Measurements from ENCODE around the gene CDH4.

Gene CDH4

DNA sequence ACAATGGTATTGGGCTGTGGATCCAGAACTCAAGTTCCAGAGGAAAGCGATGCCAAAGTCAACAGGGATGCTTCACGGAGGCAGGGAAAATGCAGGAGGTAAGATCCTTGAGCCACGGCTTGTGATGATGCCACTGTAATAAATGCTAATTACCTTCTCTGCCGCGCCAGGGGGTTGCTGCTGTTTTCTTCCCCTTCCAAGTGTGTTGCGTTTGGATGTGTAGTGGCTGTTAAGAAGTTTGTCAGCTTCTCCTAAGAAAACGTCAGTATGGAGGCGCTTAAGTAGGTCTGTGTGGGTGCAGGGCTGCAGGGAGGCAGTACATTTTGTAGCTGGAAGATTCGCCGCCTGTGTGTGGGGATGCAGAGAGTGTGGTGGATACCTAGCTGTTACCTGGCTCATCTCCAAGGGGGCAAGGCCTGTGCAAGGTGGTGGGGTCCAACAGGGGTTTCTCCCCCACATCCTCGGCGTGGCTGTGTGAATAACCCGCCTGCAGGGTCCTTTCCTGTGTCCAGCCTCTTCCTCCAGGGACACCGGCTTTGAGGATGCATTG, 318.7 kb downstream of the CDH4 start:
- DNase-seq: no peak

DNA sequence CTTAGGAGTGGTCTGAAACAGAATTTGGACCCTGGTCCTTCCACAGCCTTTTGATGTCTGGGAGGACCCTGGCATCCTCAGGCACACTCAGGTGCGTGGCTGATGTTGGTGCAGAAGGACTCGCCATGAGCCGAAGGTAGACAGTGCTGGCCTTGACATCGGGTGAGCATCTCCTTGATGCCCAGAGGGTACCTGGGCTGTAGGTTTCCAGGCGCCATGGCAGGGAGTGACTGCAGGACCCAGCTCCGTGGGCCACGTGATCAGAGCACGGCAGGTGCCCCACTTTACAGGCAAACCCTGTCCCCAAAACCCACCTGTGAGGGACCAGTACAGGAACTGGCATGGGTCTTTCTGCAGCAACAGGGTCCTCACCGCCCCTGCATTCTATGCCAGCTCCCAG, 319.2 kb downstream of the CDH4 start:
- DNase-seq: no peak

DNA sequence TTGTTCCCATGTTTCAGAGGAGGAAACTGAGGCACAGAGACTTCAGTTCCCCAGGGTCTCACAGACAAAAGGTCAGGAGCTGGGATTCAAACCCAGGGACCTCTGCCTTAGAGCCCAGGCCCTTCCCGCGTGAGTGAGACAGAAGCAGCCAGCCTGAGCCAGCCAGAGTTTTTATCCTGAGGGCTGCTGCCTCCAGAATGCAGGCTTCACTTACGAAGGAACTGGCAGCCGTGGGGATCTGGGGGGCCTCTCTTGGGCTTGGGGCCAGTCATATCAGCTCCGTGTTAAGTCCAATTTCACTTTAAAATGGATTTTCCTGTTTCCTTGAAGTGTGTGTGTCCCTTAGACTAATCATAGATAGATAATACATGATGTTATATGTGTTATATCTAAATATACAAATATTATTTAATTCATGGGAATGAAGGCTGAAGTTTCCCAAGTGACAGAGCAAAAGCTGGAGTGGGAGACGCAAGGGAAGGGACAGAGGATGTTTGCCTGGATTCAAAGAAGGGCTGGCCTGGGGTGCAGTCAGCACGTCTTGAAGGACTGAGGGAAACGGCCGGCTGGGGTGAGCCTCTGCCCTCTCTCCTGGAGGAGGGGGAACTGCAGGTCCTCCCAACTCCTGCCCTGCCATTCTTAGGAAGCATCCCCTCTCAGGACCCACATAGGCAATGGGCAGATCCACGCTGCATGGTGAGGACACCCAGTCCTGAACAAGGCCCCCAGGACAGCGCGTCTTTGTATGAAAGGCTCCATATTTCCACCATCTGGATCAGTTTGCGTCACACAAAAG, 320.1 kb downstream of the CDH4 start:
- DNase-seq: no peak

DNA sequence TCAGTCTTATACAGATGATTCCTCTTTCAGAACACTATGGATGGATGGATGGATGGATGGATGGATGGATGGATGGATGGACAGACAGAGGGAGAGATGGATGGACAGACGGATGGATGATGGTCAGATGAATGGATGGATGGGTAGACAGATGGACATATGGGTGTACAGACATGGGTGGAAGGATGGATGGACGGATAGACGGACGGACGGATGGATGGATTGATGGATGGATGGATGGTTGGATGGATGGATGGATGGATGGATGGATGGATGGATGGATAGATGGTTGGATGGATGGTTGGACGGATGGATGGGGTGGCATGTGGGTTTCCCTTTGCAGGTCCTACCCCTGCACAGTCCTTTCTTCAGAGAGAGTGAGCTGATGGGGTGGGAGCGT, 320.7 kb downstream of the CDH4 start:
- DNase-seq: no peak

DNA sequence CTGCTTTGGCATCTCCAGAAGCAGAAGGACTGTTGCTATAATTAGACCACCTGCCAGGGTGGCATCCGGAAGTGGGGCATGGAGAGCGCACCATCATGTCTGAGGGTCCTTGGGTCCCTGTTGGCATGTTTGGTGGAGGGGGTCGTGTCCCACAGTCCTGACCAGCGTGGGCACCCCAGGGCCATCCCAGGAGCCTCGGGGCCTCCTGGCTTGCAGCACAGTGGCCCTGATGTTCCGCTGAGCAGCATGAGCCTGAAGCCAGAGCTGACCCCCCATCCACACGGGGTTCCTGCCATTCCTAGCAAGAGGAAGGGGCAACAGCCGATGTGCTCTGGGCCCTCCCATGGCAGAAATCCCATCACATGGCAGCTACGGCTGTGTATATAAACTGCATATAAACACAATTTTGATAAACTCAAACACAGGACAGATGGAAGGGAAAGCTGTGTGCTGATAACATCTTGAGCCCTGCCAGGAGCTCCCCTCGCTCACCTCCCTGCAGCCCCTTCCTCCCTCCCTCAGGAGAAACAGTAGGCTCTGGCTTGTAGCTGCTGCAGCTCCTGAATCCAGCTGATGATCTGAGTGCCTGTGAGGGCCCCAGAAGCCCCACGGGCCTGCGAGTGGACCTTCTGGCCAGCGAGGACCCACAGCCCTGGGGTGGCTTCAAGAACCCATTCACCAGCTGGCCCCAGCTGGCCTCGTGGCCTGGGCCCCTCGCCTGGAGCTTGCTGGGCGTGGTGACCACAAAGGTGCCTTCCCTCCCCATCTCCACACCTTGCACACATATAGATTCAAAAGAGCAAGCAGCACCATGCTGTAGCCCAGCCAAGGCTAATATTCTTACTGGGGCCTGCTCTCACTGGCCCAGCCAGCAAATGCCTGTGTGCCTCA, 321.6 kb downstream of the CDH4 start:
- DNase-seq: no peak

DNA sequence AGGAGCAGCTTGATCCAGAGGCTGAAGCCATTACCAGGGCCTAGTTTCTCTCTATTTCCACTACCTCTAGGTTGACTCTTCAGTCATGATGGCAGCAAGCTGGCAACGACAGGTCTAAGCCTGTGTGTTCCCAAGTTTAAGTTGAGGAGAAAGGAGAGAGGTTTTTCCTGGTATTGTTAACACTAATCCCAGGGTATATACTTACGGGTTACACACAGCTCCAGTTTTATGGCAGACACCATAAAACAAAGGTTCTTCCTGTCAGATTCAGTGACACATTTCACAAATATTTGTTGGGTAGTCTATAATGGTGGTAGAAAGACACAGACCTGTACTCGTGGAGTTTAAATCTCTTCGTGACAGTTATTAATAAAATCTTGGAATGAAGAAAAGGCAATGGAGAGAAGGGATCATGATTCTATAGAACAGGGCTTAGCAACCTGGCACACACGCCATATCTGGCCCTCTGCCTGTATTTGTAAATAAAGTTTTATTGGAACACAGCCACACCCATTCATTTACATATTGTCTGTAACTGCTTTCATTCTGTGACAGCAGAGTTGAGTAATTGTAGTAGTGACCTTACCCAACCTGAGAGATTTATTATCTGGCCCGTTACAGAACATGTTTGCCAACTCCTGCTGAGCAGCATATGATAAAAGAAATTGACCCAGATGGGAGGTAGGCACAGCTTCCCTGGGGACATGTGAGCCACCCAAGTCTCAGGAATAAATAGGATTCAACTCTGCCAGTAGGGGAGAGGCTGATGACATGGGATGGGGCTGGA, 323.3 kb downstream of the CDH4 start:
- no peak for DNase-seq

DNA sequence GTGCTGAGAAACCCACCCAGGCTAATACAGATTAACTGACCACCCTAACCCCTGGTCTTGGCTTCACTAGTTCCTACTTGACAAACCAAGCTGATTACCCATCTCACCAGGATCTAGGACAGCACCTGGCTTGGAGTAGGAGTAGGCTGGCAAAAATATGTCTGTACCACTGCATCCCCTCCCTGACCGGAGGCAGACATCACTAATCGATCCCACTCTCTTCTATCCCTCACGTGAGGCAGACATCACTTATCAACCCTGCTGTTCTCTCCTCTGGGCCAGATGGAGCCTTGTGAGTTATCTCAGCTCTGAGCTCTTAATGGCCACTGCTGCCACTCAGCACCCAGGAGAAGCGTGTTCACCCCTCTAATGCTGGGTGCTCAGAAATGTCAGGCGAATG, 324.3 kb downstream of the CDH4 start:
- no peak for DNase-seq

DNA sequence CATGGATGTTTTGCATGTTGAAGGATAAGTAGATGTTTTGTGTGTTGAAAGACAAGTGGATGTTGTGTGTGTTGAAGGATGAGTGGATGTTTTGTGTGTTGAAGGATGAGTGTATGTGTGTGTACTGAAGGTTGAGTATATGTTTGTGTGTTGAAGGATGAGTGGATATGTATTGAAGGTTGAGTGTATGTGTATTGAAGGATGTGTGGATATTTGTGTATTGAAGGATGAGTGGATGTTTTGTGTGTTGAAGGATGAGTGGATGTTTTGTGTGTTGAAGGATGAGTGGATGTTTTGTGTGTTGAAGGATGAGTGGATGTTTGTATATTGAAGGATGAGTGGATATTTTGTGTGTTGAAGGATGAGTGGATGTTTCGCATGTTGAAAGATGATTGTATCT, 325.0 kb downstream of the CDH4 start:
- DNase-seq: no peak

DNA sequence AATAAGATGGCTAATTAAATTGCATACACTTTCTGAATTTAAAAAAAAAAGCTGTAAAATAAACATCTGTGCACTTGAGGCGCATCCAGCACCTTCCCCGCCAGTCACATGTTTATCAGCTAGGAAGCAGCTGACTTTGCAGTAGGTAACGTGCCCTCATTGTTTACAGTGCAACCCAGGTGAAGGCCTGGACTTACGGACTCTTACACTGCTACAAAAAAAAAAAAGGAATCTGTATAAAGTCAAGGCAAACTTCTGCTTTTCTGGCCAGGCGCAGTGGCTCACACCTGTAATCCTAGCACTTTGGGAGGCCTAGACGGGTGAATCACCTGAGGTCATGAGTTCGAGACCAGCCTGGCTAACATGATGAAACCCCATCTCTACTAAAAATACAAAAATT, 327.8 kb downstream of the CDH4 start:
- no peak for DNase-seq

DNA sequence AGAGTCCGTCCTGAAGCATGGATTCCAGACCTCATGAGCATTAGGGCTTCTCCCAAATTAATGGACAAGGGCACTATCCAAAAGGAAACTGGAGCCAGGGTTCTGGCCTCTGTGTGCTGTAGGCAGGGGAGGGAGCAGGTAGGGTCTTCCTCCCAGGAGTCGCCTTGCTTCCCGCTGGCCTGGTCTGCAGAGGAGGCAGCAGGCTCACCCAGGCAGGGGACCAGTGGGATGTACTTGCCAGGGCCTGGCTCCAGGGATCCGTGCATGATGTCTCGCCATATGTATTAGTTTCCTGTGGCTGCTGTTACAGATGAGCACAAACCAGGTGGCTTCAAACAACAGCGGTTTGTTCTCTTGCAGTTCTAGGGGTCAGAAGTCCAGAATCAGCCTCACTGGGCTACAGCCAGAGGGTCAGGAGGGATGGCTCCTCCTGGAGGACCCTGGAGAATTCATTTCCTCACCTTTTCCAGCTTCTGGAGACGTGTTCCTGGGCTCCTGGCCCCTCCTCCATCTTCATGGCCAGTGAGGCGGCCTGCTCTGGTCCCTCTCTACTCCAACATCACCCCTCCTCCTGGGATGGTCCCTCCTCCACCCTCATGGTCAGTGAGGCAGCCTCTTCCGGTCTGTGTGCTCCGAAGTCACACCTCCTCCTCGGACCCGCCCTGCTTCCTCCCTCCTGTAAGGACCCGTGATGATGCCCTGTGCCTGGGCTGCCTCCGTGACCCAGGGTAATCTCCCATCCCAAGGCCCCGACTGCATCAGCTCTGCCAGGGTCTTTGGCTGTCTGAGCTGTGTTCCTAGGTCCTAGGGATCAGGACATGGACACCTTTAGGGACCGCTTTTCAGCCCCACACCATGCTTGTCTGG, 329.1 kb downstream of the CDH4 start:
- DNase-seq: no peak

DNA sequence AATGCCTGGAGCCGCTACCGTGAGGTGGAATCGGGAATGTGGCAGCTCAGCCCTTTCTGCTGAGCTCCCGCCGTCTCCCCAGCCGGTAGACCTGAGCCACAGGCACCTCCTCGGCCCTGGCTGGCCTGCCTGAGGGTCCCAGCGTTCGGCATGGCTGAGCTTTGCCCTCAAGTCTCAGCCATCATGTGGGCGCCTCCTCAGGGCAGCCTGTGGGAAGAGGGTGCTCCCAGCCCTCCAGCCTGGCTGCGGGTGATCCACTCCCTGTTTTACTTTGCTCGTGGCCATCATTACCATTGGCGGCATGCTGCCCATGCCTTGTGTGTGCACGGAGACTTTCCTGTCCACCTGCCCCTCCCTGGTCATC, 329.7 kb downstream of the CDH4 start:
- DNase-seq: no peak

DNA sequence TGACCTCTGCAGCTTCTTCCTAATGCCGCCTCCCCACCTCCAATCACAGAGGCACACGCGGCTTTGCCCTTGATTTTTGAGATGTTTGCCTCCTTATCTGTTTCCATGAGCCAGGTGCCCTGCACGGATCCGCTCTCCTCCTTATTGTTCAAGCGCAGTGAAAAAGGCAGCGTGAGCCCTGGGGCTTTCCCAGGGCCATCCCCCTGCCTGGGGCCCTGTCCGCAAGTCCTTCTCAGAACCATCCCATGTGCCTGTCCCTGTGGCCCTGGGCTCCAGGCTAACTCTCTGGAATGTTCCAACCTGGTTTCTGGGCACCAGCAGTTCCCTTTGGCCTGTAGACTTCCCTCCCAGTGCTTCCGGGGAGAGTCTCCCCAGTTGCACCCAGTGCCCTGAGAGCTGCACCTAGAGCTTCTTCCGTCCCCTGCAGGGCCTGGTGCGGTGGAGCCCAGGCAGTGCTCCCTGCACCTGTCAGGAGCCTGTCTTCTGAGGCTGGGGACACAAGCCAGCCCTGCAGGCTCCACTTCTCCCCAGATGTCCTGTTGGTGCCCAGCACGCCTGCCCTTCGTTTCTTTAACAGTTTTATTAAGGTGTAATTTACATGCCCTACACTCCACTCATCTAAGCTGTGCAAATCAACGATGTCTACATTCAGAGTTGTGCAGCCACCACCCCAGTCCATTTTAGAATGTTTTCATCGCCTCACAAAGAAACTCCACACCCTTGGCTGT, 330.3 kb downstream of the CDH4 start:
- DNase-seq: no peak

DNA sequence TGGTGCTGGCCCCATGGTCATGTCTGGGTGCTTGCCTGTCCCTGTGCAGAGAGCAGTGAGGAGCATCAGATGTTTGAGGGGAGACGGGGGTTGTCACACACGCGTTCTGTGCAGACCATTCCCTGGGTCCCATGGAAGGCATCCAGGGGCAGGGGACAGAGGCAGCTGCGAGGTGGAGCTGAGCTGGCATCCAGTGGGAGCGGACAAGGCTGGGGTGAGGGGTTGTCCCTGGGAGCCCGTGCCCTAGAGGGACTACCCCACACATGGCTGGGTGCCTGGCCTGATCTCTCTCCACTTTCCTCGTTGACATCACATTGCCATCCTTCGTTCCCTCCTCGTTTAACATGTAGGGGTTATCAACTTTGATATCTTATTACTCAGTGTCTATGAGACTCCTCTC, 331.3 kb downstream of the CDH4 start:
- DNase-seq: no peak

DNA sequence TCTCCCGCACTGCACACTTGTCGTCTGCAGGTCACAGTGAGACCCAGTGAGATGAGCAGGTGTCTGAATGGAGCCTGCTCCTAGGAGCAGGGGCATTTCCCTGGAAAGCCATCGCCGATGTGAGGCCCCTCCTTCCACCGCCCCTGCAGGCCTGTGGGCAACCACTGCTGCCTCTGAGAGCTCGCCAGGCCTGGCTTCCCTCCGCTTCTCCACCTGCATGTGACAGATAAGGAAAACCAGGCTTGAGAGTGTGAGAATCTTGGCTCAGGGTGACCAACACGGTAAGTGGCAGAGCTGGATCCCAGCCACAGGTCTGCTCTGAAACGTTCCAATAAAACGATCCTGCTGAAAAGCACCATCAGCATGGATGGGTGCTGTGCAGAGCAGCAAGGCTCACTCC, 332.8 kb downstream of the CDH4 start:
- DNase-seq: no peak

DNA sequence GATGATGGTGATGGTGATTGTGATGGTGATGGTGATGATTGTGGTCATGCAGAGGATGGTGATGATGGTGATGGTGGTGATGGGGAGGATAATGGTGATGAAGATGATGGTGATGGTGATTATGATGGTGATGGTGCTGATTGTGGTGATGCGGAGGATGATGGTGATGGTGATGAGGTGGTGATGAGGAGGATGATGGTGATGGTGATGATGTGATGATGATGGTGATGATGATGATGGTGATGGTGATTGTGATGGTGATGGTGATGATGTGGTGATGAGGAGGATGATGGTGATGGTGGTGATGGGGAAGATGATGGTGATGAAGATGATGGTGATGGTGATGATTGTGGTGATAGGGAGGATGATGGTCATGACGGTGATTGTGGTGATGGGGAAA, 333.7 kb downstream of the CDH4 start:
- DNase-seq: no peak

DNA sequence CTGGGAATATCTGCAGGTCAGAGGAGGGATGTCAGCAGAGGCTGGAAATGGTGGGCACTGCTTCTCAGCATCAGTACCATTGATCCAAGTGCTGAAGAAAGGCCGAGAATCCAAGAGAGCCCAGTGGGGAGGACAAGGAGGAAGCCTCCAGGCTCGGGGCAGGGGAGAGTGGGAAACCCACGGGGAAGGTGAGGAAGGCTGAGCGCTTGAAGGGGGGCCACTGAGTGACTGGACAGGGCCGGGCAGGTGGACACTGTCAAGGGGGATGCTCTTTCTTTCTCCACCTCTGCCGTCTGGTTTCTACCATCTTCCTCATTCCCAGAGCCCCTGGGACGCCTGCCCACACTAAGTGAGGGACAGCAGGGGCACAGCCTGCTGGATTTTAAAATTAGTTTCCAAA, 335.0 kb downstream of the CDH4 start:
- no peak for DNase-seq

DNA sequence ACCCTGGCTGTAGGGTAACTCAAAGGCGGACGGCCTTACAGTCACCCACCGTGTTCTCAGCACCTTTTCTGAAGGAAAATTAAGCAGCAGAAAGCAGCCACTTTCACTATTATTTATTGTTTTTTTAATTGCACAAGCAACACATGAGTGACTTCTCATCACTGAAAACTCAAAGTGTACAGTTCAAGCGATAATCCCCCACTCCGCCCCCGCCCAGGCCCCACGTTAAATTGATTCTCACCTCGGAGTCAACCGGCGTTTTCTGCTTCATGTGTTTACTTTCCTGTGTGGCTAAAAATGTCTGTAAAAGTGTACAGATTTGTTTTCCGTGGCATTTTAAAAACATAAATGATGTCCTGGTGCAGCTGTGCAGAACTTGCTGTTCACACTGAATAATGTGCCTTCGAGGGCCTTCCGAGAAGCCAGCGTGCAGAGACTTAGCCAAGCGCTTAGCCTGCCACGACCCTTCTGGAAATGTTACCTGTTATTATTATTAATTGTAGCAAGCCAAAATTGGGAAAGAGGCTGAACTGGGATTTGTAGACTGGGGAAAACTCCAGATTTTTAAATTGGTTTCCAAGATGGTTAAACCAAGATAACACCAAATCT, 335.7 kb downstream of the CDH4 start:
- DNase-seq: no peak

DNA sequence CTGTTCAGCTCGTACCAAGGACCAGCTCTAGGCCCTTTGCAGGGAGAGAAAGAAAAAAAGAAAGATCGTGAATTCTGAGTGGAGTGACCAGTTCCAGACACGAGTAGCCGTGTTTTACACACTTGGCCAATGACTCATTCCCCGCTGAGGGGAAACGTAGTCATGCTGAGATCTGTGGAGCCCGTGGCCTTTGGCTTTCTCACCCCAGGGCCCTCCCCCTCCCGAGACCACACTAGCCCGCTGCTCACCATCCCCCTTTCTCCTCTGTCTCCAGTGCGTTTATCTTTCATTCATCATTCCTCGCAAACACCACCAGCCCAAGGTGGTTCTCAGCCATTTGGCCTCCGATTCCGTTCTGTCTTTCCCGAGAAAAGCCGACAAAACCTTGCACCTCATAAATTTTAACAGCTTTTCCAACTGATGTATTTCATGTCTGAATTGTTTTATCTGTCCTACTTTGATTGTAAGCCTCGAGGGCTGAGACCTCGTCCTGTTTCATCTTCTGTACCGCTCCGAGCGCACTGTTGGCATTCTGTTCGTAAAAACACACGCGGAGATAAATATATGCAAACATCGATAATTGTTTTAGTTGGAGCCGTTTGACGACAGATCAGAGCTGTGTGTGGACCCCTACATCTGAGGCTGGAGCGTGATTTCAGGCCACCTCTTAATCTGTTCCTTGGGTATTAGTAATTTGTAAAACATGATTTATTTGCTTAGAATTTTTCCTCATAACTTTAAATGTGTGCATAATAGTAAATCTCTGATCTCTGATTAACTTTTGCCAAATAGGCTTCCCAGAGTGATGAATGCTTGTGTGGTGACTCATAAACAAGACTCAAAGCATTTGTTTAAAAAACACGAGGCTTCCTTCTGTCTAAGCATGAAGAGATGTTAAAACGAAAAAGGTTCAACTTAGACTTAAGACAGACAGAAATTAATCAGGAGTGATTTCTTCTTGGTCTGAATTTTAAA, 336.6 kb downstream of the CDH4 start:
- DNase-seq: no peak

DNA sequence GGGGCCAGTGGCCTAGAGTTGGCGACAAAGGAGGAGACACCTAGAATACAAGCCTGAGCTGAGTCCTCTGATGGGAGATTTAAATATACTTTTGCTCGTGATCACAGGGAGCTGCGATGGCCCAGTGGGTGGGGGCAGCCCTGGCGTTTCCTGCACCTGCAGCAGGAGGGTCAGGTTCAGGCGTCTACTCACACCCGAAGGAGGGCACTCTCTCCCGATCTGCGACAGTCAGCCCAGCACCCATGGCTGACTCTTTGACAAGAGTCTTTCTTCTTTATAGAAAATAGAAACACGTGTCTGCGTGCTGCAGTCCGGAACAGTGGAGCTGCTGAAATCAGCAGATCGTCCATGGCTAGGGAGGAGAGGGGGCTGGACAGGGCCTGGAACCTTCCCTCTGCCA, 338.2 kb downstream of the CDH4 start:
- no peak for DNase-seq

DNA sequence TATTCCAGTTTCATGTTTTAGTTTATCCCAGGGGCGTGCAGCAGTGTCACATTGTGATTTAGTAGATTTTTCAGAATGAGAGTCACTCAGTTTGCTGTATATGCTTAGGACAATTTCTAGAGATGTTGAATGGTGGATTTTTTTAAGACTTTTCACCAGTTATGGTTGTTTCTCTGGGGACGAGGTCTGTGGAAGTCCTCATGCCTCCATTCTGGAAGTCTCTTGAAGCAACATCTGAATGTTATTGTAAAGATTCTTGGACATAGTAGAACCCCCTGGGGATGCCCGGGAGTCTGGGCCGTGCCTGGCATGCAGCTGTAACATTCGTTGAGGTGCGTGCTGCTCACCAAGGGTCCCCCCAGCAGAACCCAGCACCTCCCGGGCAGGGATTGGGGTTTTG, 341.5 kb downstream of the CDH4 start:
- no peak for DNase-seq
